T-helper 1 cell treated with Interleukin-12 subunit alpha and Interleukin-12 subunit beta and Interleukin-4 antibody, amounts not matched to agents 30 μg/mL and 1 μg/mL, for 36 hours (primary cell): Measurements from ENCODE around the gene RALGPS1.

ENCODE experiments used
- H3K27ac Mint-ChIP-seq: one replicate; pipeline ENCODE4 v1.8.0; 2021; ENCODE audit warnings: mild to moderate bottlenecking, mixed read lengths
- H3K27me3 Mint-ChIP-seq: one replicate; pipeline ENCODE4 v1.8.0; 2021; ENCODE audit warnings: low read depth, mixed read lengths
- H3K36me3 Mint-ChIP-seq: one replicate; pipeline ENCODE4 v1.8.0; 2021; ENCODE audit warnings: low read depth, mixed read lengths
- H3K4me1 Mint-ChIP-seq: one replicate; pipeline ENCODE4 v1.8.0; 2021; ENCODE audit warnings: low read depth, mixed read lengths
- H3K4me3 Mint-ChIP-seq: one replicate; pipeline ENCODE4 v1.8.0; 2021; ENCODE audit warnings: mild to moderate bottlenecking, moderate library complexity, mixed read lengths
- H3K9me3 Mint-ChIP-seq: one replicate; pipeline ENCODE4 v1.8.0; 2021; ENCODE audit warnings: mixed read lengths

RALGPS1 gene

GRCh38 chr9:127124111-127124531, 209.5 kb downstream of the RALGPS1 start:
- Mint-ChIP-seq H3K27ac (no peak overlapping the region), H3K4me1 (peaks cover 4% of the 10 kb centered on the region), H3K4me3 (no peak overlapping the region), H3K9me3 (no peaks in the 10 kb centered on the region), H3K36me3 (peaks cover 2% of the 10 kb centered on the region), H3K27me3 (peaks cover 75% of the 10 kb centered on the region)

GRCh38 chr9:127124792-127125191, 210.2 kb downstream of the RALGPS1 start:
- Mint-ChIP-seq H3K4me1 (peaks cover 4% of the 10 kb centered on the region), H3K4me3 (no peak overlapping the region), H3K27ac (no peak overlapping the region), H3K36me3 (peaks cover 2% of the 10 kb centered on the region), H3K27me3 (peaks cover 74% of the 10 kb centered on the region), H3K9me3 (no peaks in the 10 kb centered on the region)

- Mint-ChIP-seq H3K4me3 (no peak overlapping the region), H3K27me3 (peaks cover 55% of the 10 kb centered on the region), H3K4me1 (peaks cover 2% of the 10 kb centered on the region), H3K9me3 (no peaks in the 10 kb centered on the region), H3K36me3 (peaks cover 2% of the 10 kb centered on the region), H3K27ac (no peak overlapping the region)
Measured at GRCh38 chr9:127126971-127127370, 212.4 kb downstream of the RALGPS1 start.

GRCh38 chr9:127128341-127129072, 213.9 kb downstream of the RALGPS1 start:
- Mint-ChIP-seq H3K9me3 (no peaks in the 10 kb centered on the region), H3K4me3 (no peak overlapping the region), H3K36me3 (peaks cover 2% of the 10 kb centered on the region), H3K27me3 (peaks cover 46% of the 10 kb centered on the region), H3K4me1 (peaks cover 2% of the 10 kb centered on the region), H3K27ac (no peak overlapping the region)

GRCh38 chr9:127129073-127129717, 214.6 kb downstream of the RALGPS1 start:
- no peaks in the 10 kb centered on the region for H3K9me3 Mint-ChIP-seq

GRCh38 chr9:127129718-127130085, 215.1 kb downstream of the RALGPS1 start:
- Mint-ChIP-seq H3K4me3 (no peak overlapping the region), H3K27ac (no peak overlapping the region), H3K36me3 (peaks cover 2% of the 10 kb centered on the region), H3K9me3 (no peaks in the 10 kb centered on the region), H3K4me1 (peaks cover 2% of the 10 kb centered on the region), H3K27me3 (peaks cover 38% of the 10 kb centered on the region)

More at GRCh38 chr9:127129073-127129717, 214.6 kb downstream of the RALGPS1 start:
- Mint-ChIP-seq H3K27ac (no peak overlapping the region), H3K36me3 (peaks cover 2% of the 10 kb centered on the region), H3K4me3 (no peak overlapping the region), H3K27me3 (peaks cover 41% of the 10 kb centered on the region), H3K4me1 (peaks cover 2% of the 10 kb centered on the region)

- Mint-ChIP-seq H3K9me3 (no peaks in the 10 kb centered on the region), H3K27me3 (peaks cover 32% of the 10 kb centered on the region), H3K36me3 (peaks cover 2% of the 10 kb centered on the region), H3K27ac (no peak overlapping the region), H3K4me1 (peaks cover 2% of the 10 kb centered on the region), H3K4me3 (no peak overlapping the region)
Measured at GRCh38 chr9:127130235-127130634, 215.7 kb downstream of the RALGPS1 start.

GRCh38 chr9:127130661-127131538, 216.3 kb downstream of the RALGPS1 start:
- Mint-ChIP-seq H3K27ac (no peak overlapping the region), H3K27me3 (peaks cover 30% of the 10 kb centered on the region), H3K4me3 (no peak overlapping the region), H3K4me1 (peaks cover 2% of the 10 kb centered on the region), H3K36me3 (peaks cover 2% of the 10 kb centered on the region), H3K9me3 (no peaks in the 10 kb centered on the region)

GRCh38 chr9:127131871-127132270, 217.3 kb downstream of the RALGPS1 start:
- no peak overlapping the region for H3K4me3 Mint-ChIP-seq
- H3K27ac Mint-ChIP-seq = no peak overlapping the region
- no peaks in the 10 kb centered on the region for H3K9me3 Mint-ChIP-seq
- H3K27me3 Mint-ChIP-seq = peaks cover 26% of the 10 kb centered on the region
- H3K36me3 Mint-ChIP-seq = peaks cover 2% of the 10 kb centered on the region
- H3K4me1 Mint-ChIP-seq = peaks cover 2% of the 10 kb centered on the region

- no peak overlapping the region for H3K27ac Mint-ChIP-seq
- peaks cover 22% of the 10 kb centered on the region for H3K27me3 Mint-ChIP-seq
- no peak overlapping the region for H3K4me3 Mint-ChIP-seq
- H3K36me3 Mint-ChIP-seq = peaks cover 1% of the 10 kb centered on the region
- peaks cover 1% of the 10 kb centered on the region for H3K4me1 Mint-ChIP-seq
- H3K9me3 Mint-ChIP-seq = no peaks in the 10 kb centered on the region
Measured at GRCh38 chr9:127132375-127132774, 217.8 kb downstream of the RALGPS1 start.

GRCh38 chr9:127132921-127133647, 218.5 kb downstream of the RALGPS1 start:
- Mint-ChIP-seq H3K9me3 (no peaks in the 10 kb centered on the region), H3K4me1 (no peaks in the 10 kb centered on the region), H3K4me3 (no peak overlapping the region), H3K36me3 (no peaks in the 10 kb centered on the region), H3K27ac (no peak overlapping the region), H3K27me3 (peaks cover 23% of the 10 kb centered on the region)

GRCh38 chr9:127133739-127134167, 219.2 kb downstream of the RALGPS1 start:
- H3K27ac Mint-ChIP-seq = no peak overlapping the region
- no peak overlapping the region for H3K4me3 Mint-ChIP-seq
- H3K4me1 Mint-ChIP-seq = no peaks in the 10 kb centered on the region
- peaks cover 24% of the 10 kb centered on the region for H3K27me3 Mint-ChIP-seq
- no peaks in the 10 kb centered on the region for H3K36me3 Mint-ChIP-seq
- H3K9me3 Mint-ChIP-seq = no peaks in the 10 kb centered on the region

- Mint-ChIP-seq H3K9me3 (no peaks in the 10 kb centered on the region), H3K4me1 (no peaks in the 10 kb centered on the region), H3K27ac (no peak overlapping the region), H3K27me3 (peaks cover 24% of the 10 kb centered on the region), H3K4me3 (no peak overlapping the region), H3K36me3 (no peaks in the 10 kb centered on the region)
Measured at GRCh38 chr9:127135056-127135745, 220.6 kb downstream of the RALGPS1 start.
